Stimulated activated CD4-positive, alpha-beta T cell treated with anti-CD3 and anti-CD28 coated beads, Interleukin-2, amount 100 ng/mL, for 4 hours (primary cell): ENCODE data around the gene TTC34.

Source experiments
- DNase-seq: peaks from one replicate; pipeline ENCODE4 v3.0.0-alpha.2; 2020; ENCODE audit warnings: low read depth

Gene TTC34

DNA sequence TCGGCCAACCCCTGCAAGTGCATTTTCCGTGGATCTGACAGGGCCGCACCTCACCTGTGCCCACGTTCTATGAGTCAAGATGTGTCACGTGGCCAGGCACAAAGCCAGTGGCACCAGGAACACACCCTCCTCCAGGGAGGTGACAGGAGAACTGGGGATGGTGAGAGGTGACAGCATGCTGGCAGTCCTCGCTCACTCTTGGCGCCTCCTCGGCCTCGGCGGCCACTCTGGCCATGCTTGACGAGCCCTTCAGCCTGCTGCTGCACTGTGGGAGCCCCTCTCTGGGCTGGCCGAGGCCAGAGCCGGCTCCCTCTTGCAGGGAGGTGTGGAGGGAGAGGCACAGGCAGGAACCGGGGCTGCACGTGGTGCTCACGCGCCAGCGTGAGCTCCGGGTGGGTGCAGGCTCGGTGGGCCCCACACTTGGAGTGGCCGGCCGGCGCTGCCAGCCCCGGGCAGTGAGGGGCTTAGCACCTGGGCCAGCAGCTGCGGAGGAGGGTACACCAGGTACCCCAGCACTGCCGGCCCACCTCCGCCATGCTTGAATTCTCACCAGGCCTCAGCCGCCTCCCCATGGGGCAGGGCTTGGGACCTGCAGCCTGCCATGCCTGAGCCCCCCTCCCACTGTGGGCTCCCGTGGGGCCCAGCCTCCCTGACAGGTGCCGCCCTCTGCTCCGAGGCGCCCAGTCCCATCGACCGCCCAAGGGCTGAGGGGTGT lies 11.6 kb upstream of the TTC34 start:
- no peak for DNase-seq

DNA sequence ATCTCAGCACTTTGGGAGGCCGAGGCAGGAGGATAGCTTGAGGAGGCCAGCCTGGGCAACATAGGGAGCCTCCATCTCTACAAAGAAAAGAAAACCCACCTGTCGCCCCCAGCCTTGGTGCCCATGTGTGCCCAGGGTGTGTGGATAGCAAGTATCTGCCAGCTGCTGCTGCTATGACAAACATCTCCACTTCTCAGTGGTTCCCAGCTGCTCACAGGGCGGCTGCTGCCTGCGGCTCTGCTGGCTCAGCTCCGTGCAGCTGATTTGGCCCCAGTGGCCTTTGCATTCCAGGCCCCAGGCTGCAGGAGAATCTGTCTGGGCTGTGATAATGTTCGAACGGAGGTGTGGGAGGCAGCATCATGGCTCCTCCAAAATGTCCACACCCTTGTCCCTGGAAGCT lies 10.6 kb upstream of the TTC34 start:
- no peak for DNase-seq

DNA sequence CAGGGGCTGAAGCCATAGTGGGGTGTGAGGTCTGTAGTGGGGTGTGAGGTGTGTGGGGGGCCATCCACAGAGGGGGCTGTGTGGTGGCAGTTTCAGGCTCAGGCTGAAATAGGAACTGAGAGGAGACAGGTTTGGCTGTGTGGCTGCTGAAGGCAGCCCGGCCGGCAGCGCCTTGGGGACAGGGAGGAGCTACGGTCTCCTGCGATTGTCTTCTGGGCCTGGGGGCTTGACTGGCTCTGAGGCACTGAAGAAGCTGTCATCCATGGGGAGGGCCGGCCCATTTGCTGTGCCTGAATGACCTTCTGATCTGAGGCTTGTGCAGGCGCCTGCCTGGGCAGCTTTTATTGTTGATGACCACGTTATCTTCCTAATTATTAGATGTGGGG lies 10.0 kb upstream of the TTC34 start:
- no peak for DNase-seq

DNA sequence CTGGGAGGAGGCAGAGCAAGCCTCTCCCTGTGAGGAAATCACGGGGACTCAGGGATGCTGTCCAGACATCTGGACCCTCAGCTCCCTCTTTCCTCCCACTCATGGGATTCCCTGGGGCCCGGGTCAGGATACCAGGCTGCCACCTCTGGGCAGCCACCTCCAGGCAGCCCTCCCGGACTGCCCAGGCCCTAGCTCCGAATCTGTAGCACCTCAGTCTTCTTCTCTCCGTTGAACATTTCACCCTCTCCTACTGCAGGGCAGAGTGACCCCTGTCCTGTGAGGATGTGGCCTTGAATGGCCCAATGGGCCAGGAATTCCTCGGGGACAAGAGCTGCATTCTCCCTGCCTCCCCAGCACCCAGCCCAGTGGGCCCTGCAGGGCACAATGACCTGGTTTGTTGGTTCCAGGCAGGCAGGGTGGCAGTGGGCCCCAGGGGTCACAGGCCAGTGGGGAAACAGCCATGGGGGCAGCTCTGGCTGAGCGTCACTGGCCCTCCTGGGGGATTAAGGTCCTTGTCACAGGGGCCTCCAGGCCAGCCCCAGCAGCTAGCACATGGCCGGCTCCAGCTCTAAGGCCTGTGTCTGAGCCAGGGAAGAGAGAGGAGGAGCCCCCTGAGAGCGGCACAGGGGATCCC lies 9.5 kb upstream of the TTC34 start:
- DNase-seq = no peak

DNA sequence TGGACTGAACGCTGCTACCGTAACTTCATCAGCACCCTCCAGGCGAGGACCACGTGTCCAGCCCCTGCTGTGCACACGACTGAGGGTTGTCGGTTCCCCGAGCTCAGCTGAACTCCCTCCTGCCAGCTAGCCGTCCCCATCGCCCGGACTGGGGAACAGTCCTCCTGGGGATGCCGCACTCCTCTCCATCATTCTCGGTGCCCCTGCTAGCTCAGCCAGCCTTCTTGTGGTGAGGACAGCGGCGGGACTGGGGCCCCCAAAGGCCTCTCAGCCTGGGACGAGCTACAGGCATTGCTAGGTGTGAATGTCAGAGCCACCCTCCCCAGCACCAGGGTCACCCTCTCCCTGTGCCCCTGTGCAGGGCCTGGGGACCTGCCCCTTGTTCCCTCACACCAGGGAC lies 8.8 kb upstream of the TTC34 start:
- no peak for DNase-seq

DNA sequence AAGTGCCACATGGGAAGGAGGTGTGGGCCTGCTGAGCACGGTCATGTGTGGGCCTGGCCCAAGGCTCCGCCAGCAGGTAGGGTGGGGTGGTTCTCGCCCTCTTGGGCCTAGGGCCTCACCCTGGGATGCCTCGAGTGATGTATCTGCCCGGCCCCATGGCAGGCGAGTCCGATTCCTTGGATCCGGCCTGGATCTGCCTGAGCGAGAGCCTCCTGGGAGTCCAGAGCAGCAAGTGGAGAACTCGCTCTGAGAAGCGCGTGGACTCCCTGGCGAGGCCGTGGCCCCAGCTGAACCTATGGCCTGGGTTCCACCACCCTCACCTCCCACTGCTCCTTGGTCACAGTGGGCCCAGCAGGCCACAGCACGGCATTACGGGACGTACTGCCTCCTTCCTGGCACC lies 8.2 kb upstream of the TTC34 start:
- DNase-seq = no peak

DNA sequence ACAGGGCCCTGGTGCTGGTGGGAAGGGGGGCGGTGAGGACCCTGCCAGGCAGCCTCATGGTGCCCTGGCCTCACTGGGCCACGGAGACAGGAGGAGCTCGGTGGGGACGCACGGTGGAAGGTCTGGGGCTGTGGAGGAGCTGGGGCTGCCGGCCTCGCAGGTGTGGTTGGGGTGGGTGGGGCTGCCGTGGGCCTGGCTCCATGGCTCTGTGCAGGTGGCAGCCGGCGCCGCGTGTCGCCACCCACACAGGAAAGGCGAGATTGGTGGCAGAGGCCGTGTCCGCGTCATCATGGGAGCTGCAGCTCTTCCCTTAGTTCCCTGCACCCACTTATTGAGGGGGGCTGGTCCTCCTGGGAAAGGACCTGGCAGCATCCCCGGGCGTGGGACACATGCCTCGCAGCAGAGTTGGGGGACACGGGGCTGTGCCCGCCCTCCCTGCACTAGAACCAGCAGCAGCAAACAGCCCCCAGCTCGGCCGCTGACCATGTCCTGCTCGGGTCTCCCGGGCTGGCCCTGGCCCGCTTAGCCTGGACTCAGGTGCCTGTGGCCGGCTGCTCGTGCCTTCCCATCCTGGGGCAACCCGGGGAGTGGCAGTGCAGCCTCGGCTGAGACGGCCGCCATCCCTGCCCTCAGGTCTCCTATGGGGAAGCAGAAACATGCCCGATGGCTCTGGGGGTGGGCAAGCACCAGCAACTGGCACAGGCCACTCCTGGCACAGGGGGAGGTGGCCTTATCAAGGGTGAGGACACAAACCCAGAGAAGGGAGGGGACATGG lies 7.5 kb upstream of the TTC34 start:
- DNase-seq = no peak

- DNase-seq = no peak
Measured at GRCh38 chr1:2808386-2808705, 6.9 kb upstream of the TTC34 start.

- DNase-seq = no peak
Measured at GRCh38 chr1:2807678-2808385, 6.3 kb upstream of the TTC34 start.

- DNase-seq = no peak
Measured at GRCh38 chr1:2807036-2807435, 5.5 kb upstream of the TTC34 start.

DNA sequence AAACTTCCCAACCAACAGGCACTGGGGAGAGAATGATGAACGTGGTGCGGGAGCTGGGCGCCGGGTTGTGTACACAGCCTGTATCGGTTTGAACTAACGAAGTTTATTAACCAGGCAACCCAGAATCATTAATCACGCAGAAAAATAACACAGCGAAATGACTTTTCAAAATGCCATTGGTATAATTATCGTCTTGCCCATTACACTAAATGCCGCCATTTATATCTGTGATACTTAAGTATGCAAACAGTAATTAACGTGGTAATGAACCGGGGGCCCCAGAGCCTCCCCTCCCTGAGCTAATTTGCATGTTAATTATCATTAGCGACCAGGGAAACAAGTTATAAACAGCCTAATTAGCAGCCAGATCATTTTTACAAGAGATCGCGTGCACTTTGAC lies 5.1 kb upstream of the TTC34 start:
- no peak for DNase-seq

DNA sequence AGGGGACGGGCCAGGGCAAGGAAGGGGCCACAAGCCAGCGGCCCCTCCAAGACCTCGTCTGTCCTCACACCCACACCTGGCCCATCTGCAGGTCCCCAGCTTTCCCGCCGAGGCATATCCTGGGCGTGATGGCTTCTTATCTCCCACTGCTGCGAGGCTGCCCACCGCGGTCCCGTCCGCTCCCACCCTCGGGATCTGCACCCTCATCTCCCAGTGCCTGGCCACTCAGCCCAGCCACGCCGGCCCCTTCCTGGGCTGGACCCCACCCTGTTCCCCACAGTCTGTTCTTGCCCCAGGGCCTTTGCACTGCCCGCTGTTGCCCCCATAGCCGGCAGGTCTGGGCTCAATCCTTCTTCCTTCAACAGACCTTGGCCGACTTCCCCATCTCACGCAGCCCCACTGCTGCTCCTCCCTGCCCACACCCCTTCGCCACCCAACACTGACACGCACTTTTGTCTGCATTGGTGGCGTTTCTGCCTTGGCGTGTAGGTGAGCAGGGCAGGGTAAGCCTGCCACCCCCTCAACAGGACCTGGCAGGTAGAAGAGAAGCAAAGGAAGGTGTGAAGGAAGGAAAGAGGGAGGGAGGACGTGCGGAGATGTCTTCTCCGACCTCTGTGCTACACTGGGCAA lies 4.4 kb upstream of the TTC34 start:
- DNase-seq = no peak

GRCh38 chr1:2804628-2805351 lies 3.3 kb upstream of the TTC34 start:
- DNase-seq = no peak

DNA sequence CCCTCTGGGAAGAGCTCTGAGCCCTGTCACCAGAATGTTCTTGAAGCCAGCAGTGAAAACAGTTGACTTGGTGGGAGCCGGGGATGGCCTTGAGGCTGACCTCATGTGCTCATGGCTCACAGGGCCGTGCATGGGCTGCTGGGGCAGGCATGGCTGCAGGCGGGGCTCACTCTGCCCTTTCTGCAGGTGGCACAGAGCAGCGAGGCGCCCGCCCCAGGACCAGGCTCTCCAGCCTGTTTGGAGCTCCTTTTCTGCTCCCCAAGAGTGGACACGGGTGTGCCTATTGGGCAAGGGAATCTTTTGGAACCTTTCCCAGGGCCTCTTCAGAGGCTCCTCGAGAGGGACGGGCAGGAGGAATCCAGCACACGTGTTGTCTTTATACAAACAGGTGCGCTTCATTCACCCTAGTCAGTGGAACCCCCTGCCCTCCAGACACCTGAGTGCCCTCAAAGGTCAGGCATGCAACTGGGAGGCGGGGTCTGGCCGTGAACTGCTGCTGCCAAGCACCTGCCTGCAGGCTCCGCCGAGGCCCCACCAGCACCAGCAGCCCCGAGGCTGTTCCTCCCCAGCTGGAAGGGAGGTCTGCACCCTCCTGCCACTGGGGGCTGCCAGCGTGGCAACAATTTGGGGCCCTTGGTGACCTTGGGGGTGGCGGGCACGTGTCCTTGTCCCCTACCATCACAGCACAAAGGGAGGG lies 2.6 kb upstream of the TTC34 start:
- DNase-seq = no peak

- no peak for DNase-seq
Measured at GRCh38 chr1:2803086-2803930, 1.8 kb upstream of the TTC34 start.

- no peak for DNase-seq
Measured at GRCh38 chr1:2802421-2802961, 998 bp upstream of the TTC34 start.

- no peak for DNase-seq
Measured at GRCh38 chr1:2801046-2801445, 447 bp downstream of the TTC34 start.

- no peak for DNase-seq
Measured at GRCh38 chr1:2800664-2801045, 838 bp downstream of the TTC34 start.

GRCh38 chr1:2799811-2800663 lies 1.5 kb downstream of the TTC34 start:
- no peak for DNase-seq
